ENCODE measurements around the gene TBX18.

TBX18 gene

DNA sequence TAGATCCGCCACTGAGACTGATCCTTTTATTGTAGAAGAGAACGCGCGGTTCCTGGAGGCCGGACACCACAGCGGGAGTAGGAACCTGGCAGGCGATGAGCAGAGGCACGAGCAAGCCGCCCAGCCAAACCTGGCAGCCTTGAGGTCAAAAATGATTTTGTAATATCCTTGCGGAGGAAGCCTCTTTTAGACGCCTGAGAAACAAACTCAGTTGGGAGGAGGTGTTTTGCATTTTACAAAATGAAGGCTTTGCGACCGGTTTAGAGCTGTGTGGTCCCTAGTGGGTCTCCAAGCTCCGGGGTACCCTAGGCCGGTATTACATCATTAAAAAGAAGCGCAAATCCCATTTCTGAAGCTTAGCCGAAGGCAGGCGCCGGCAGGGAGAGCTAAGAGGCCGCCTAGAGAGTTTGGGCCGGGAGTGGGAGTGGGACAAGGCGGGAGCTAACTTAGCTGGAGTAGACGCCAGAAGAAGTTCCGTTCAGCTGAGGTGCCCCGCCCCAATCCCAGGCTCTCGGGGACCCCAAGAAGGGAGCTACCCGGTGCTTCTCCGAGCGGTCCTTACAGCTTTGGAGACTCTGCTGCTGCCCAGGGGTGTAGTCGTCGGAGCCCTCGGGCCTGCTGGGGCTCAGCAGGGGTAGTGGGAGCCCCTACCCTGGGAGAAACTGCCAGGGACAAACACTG is 1.9 kb upstream of the TBX18 start:
- WGBS, 2 experiments (ENCODE audit: insufficient coverage in 2 of 2), result 2 to 3% methylated on average over 30 to 31 of the region's 32 CpGs
- Histone ChIP-seq H3K36me3 (ENCODE audit: control insufficient read depth, insufficient read depth, low read length) (no peaks in the 10 kb centered on the region), H3K27ac (ENCODE audit: low read depth, low read length, severe bottlenecking) (no peak overlapping the region), H3K4me3 (ENCODE audit: extremely low read depth, insufficient read depth, low read length, poor library complexity, severe bottlenecking) (no peak overlapping the region), H3K4me1 (ENCODE audit: control insufficient read depth, insufficient read depth, low read length, poor library complexity, severe bottlenecking) (peaks cover 8% of the 10 kb centered on the region), H3K9me3 (ENCODE audit: control insufficient read depth, low read length) (no peaks in the 10 kb centered on the region)

DNA sequence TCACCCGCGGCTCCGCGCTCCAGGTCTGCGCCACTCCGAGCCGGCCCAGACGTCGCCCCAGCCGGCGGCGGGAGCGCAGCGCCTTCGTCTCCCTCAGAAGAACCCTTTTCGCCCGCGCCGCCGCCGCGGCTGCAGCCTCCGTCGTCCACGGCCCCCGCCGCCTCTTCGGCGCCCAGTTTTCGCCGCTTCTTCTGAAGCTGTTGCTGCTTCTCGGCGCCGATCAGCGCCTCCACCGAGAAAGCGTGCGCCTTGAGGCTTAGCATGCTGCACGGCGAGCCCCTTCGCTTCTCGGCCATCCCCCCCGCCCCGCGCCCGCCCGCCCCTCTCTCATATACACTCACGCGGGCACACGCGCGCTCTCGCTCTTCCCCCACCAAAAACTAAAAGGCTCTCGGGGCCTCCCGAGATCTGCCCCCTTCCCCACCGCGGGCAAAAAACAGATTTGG is 489 bp downstream of the TBX18 start:
- peak overlapping the region; percentile 16 for H3K27ac ChIP-seq (ENCODE audit: low read depth, low read length, severe bottlenecking)

DNA sequence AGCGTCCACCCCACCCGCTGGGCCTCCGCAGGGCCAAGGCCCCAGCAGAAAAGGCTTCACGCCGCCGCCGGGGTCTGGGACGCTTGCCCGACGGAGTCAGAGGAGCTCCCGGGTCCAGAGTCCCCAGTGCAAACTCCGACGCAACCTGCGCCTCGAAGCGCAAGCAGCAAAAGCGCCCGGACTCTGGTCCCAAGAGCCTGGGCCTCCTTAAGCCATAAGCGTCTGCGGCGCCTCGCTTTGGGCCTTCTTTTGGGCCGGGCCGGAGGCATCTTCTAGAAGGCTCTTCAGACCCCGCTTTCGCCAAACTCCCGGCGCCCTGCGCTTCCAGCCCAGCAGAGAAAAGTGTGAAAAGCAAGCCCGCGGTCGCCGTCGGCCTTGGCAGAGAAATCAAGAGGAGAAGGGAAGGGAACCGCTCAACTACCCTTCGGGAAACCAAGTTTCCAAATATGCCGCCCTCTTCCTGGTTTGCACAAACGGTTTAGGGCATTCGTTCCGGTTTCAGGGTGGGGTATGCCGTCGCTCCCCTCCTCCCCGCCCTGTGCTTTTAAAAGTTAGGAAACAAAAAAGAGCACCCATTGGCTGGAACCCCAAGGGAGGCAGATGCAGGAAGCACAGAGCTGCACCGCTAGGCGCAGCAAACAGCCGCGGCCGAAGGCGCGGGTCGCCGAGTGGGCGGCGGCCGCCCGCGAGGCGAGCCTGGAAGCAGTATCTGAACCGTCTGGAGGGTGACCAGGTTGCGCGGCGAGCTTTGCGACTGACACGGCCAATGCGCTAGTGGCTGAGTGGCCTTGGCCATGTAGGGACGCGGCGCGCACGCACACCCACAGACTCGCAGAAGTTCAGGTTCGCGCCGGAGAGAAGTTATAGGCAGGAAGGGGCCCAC is 1.2 kb downstream of the TBX18 start:
- WGBS, 2 experiments (ENCODE audit: insufficient coverage in 2 of 2), result 1 to 3% methylated on average over 52 to 66 of the region's 74 CpGs
- H3K9me3 ChIP-seq (ENCODE audit: control insufficient read depth, low read length), result no peaks in the 10 kb centered on the region
- no peak overlapping the region for H3K27ac ChIP-seq (ENCODE audit: low read depth, low read length, severe bottlenecking)
- H3K36me3 ChIP-seq (ENCODE audit: control insufficient read depth, insufficient read depth, low read length), result no peaks in the 10 kb centered on the region
- peaks cover 8% of the 10 kb centered on the region for H3K4me1 ChIP-seq (ENCODE audit: control insufficient read depth, insufficient read depth, low read length, poor library complexity, severe bottlenecking)
- H3K4me3 ChIP-seq (ENCODE audit: extremely low read depth, insufficient read depth, low read length, poor library complexity, severe bottlenecking), result peak overlapping the region; percentile 55

More for the DNA sequence above, 489 bp downstream of the TBX18 start:
- Histone ChIP-seq H3K4me1 (ENCODE audit: control insufficient read depth, insufficient read depth, low read length, poor library complexity, severe bottlenecking) (peaks cover 8% of the 10 kb centered on the region), H3K9me3 (ENCODE audit: control insufficient read depth, low read length) (no peaks in the 10 kb centered on the region), H3K4me3 (ENCODE audit: extremely low read depth, insufficient read depth, low read length, poor library complexity, severe bottlenecking) (peak overlapping the region; percentile 55), H3K36me3 (ENCODE audit: control insufficient read depth, insufficient read depth, low read length) (no peaks in the 10 kb centered on the region)
- 0 to 2% methylated on average over 40 of the region's 57 CpGs for whole genome bisulfite sequencing, 2 experiments (ENCODE audit: insufficient coverage in 2 of 2)

DNA sequence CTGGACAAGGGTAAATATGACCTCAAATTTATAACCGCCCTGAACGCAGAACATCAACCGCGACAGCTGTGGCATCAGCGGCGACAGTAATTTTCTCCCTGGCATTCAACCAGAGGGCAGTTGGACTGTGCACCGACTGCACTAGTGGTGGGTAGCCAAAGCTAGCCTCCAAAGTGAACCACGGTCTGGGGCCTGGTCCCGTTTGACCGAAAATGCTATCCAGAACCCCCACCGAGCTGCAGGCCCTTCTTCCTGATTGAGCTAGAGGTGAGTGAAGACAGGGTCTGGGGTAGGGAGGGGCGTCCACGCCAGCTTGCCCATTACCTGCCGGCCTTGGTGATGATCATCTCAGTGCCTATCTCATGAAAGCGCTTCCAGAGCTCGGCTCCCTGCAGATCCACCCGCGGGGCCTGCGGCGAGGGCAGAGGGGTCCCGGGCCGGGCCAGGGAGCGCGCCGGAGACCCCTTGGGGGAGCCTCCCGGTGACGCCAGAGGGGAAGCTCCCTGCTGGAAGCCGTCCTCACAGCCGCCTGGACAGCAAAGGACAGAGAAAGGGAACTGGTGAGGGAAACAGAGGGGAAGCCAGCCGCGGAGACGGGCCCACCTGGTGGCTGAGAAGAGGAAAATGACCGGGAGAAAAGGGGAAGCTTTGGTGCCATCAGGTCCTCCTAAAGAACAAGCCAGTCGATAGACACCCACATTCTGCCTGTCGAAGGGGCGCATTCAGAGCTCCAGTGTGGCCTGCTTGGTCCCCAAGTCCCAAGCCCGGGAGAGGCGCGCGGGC is 2.0 kb downstream of the TBX18 start:
- Histone ChIP-seq H3K36me3 (ENCODE audit: control insufficient read depth, insufficient read depth, low read length) (no peaks in the 10 kb centered on the region), H3K4me3 (ENCODE audit: extremely low read depth, insufficient read depth, low read length, poor library complexity, severe bottlenecking) (peak overlapping the region; percentile 55), H3K9me3 (ENCODE audit: control insufficient read depth, low read length) (no peaks in the 10 kb centered on the region), H3K4me1 (ENCODE audit: control insufficient read depth, insufficient read depth, low read length, poor library complexity, severe bottlenecking) (peaks cover 8% of the 10 kb centered on the region), H3K27ac (ENCODE audit: low read depth, low read length, severe bottlenecking) (no peak overlapping the region)
- WGBS, 2 experiments (ENCODE audit: insufficient coverage in 2 of 2), result 11 to 12% methylated on average over 27 to 35 of the region's 40 CpGs

DNA sequence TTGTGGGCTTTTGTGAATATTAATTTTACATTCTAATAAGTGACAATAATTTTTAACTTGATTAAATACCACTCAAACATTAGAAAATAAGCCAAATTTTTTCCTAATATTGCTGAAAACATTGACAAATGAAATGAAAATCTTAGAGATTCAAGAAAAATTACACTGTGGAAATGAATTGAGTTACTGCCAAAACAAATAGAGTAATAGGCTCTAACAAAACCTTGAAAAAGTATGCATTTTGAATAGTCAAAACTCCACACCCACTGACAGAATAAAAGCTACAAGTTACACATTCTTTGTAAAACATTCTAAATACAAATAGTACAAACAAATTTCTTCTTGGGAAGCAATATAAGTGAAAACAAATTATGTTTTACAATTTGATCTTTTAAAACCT is 5.9 kb downstream of the TBX18 start:
- Histone ChIP-seq H3K4me1 (ENCODE audit: control insufficient read depth, insufficient read depth, low read length, poor library complexity, severe bottlenecking) (peaks cover 6% of the 10 kb centered on the region), H3K27ac (ENCODE audit: low read depth, low read length, severe bottlenecking) (no peak overlapping the region), H3K9me3 (ENCODE audit: control insufficient read depth, low read length) (no peaks in the 10 kb centered on the region), H3K4me3 (ENCODE audit: extremely low read depth, insufficient read depth, low read length, poor library complexity, severe bottlenecking) (no peak overlapping the region), H3K36me3 (ENCODE audit: control insufficient read depth, insufficient read depth, low read length) (no peaks in the 10 kb centered on the region)

DNA sequence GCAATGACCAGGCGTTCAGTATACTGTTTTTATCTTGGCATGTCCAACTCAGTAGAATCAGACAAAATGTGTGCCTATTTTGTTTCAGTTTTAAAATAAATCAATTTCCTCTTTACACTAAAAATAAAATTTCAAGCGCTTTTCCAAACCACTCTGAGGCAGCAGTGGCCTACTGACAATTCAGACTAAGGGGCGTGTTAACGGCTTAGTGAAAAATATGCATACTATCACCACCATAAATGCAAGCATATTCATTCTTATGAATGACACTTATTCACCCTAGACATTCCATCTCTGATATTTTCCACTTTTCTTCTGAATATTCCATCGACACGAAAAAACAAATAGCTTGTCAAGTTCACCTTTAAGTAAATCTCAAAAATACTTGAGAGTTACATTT is 7.5 kb downstream of the TBX18 start:
- Histone ChIP-seq H3K36me3 (ENCODE audit: control insufficient read depth, insufficient read depth, low read length) (no peaks in the 10 kb centered on the region), H3K27ac (ENCODE audit: low read depth, low read length, severe bottlenecking) (no peak overlapping the region), H3K9me3 (ENCODE audit: control insufficient read depth, low read length) (no peaks in the 10 kb centered on the region), H3K4me3 (ENCODE audit: extremely low read depth, insufficient read depth, low read length, poor library complexity, severe bottlenecking) (no peak overlapping the region), H3K4me1 (ENCODE audit: control insufficient read depth, insufficient read depth, low read length, poor library complexity, severe bottlenecking) (no peaks in the 10 kb centered on the region)
- 97 to 100% methylated on average over 2 to 5 of the region's 6 CpGs for WGBS, 2 experiments (ENCODE audit: insufficient coverage in 2 of 2)

- 87 to 92% methylated on average over 6 to 7 of the region's 7 CpGs for WGBS, 2 experiments (ENCODE audit: insufficient coverage in 2 of 2)
- Histone ChIP-seq H3K36me3 (ENCODE audit: control insufficient read depth, insufficient read depth, low read length) (no peaks in the 10 kb centered on the region), H3K9me3 (ENCODE audit: control insufficient read depth, low read length) (no peaks in the 10 kb centered on the region), H3K4me1 (ENCODE audit: control insufficient read depth, insufficient read depth, low read length, poor library complexity, severe bottlenecking) (no peaks in the 10 kb centered on the region), H3K4me3 (ENCODE audit: extremely low read depth, insufficient read depth, low read length, poor library complexity, severe bottlenecking) (no peak overlapping the region), H3K27ac (ENCODE audit: low read depth, low read length, severe bottlenecking) (no peak overlapping the region)
These were observed 7.9 kb downstream of the TBX18 start for GRCh38 chr6:84756466-84756865.

DNA sequence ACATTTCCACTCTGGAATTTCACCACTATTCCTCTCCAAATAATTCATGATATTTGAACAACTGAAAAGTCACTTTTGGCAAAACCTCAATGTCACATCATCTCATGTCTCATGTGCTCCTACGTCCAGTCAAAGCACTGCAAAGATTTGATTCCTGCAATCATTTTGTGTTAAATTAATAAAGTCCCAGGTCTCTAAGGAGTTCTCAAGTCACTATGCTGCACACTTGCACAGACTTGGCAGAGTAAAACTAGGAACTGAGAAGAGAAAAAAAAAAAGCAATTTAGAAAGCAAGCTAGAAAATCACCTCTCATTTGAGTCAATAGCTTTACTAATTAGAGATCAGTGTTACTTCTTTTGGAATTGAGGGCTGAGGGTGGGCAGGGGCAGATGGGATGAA is 11.2 kb downstream of the TBX18 start:
- Histone ChIP-seq H3K4me3 (ENCODE audit: extremely low read depth, insufficient read depth, low read length, poor library complexity, severe bottlenecking) (no peak overlapping the region), H3K4me1 (ENCODE audit: control insufficient read depth, insufficient read depth, low read length, poor library complexity, severe bottlenecking) (no peaks in the 10 kb centered on the region), H3K27ac (ENCODE audit: low read depth, low read length, severe bottlenecking) (no peak overlapping the region), H3K9me3 (ENCODE audit: control insufficient read depth, low read length) (no peaks in the 10 kb centered on the region), H3K36me3 (ENCODE audit: control insufficient read depth, insufficient read depth, low read length) (no peaks in the 10 kb centered on the region)
- WGBS, 2 experiments (ENCODE audit: insufficient coverage in 2 of 2), result 100% methylated on average over 1 of the region's 1 CpG; no CpG with 5 or more reads in 1 of the 2 experiments

GRCh38 chr6:84752118-84752850 is 12.1 kb downstream of the TBX18 start:
- Histone ChIP-seq H3K36me3 (ENCODE audit: control insufficient read depth, insufficient read depth, low read length) (no peaks in the 10 kb centered on the region), H3K9me3 (ENCODE audit: control insufficient read depth, low read length) (no peaks in the 10 kb centered on the region), H3K4me3 (ENCODE audit: extremely low read depth, insufficient read depth, low read length, poor library complexity, severe bottlenecking) (no peak overlapping the region), H3K27ac (ENCODE audit: low read depth, low read length, severe bottlenecking) (no peak overlapping the region), H3K4me1 (ENCODE audit: control insufficient read depth, insufficient read depth, low read length, poor library complexity, severe bottlenecking) (no peaks in the 10 kb centered on the region)
- WGBS, 2 experiments (ENCODE audit: insufficient coverage in 2 of 2), result 84 to 100% methylated on average over 3 of the region's 5 CpGs

- H3K4me3 ChIP-seq (ENCODE audit: extremely low read depth, insufficient read depth, low read length, poor library complexity, severe bottlenecking), result no peak overlapping the region
- H3K27ac ChIP-seq (ENCODE audit: low read depth, low read length, severe bottlenecking), result no peak overlapping the region
- no peaks in the 10 kb centered on the region for H3K9me3 ChIP-seq (ENCODE audit: control insufficient read depth, low read length)
- H3K36me3 ChIP-seq (ENCODE audit: control insufficient read depth, insufficient read depth, low read length), result no peaks in the 10 kb centered on the region
- H3K4me1 ChIP-seq (ENCODE audit: control insufficient read depth, insufficient read depth, low read length, poor library complexity, severe bottlenecking), result no peaks in the 10 kb centered on the region
These were observed 15.2 kb downstream of the TBX18 start for GRCh38 chr6:84749181-84749580.
